ENCODE results near the gene RFC4.

DNA sequence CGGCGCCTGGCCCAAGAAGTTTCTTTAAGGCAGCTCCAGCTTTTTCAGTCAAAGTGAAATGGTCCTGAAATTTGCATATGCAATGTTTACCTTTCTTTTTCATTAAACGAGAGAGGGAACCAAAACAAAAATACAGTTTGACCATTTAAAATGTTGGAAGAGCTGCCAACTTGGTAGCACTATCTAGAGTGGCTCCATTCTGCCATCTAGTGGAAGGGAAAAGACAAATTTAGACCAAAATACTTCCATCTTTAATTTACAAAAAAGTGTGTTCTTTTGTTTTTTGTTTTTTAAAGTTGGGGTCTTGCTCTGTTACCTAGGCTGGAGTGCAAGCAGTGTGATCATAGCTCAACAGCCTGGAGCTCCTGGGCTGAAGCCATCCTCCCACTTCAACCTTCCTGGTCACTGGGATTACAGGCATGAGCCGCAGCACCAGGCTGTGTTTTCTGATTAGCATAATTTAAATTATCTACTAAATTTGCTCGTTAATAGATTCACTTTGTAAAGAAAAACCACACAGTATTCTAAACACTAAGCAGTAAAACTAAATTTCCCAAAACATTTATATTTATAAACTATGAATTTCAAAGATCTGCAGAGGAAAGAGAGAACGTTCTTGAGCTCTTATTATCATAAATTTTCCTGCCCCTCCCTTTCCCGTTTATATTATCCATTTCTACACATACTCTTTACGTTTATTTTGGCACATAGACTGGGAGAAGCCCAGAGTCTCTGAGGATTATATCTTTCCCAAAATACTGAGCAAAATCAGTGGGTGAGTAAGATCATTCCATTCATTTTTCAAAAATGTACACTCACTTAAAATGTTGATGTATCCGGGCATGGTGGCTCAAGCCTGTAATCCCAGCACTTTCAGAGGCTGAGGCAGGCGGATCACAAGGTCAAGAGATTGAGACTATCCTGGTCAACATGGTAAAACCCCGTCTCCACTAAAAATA lies 15.4 kb upstream of the RFC4 start:
- TF ChIP-seq EP300 (IDR thresholded peaks at IDR 0.05) = no peak
- TF ChIP-seq, protein P1, sequence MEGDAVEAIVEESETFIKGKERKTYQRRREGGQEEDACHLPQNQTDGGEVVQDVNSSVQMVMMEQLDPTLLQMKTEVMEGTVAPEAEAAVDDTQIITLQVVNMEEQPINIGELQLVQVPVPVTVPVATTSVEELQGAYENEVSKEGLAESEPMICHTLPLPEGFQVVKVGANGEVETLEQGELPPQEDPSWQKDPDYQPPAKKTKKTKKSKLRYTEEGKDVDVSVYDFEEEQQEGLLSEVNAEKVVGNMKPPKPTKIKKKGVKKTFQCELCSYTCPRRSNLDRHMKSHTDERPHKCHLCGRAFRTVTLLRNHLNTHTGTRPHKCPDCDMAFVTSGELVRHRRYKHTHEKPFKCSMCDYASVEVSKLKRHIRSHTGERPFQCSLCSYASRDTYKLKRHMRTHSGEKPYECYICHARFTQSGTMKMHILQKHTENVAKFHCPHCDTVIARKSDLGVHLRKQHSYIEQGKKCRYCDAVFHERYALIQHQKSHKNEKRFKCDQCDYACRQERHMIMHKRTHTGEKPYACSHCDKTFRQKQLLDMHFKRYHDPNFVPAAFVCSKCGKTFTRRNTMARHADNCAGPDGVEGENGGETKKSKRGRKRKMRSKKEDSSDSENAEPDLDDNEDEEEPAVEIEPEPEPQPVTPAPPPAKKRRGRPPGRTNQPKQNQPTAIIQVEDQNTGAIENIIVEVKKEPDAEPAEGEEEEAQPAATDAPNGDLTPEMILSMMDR (IDR thresholded peaks at IDR 0.05) = peak in 3 of 4 experiments; percentile 25 to 48 (median 37)
- no peak for TF ChIP-seq POLR2AphosphoS5 (IDR thresholded peaks at IDR 0.05)
- no peak for TF ChIP-seq POLR2A (IDR thresholded peaks at IDR 0.05)
